ENCODE data around the gene MYO1E.

DNA sequence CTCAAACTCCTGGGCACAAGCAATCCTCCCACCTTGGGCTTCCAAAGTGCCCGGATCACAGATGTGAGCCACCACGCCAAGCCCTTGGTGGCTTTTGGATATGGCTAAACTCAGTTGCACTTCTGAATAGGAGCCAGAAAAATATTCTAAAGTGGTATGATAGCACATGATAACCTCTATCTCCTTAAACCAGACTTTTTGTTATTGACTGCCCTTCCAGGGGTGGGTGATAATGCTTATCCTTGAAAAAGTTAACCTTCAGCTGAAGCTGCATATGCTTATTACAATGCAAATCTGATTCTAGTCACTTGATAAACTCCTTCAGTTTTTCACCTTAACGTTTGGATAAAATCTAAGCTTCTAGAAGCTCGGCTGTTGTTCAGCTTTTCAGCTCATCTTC, 261.4 kb downstream of the MYO1E start:
- TF ChIP-seq, protein P1, sequence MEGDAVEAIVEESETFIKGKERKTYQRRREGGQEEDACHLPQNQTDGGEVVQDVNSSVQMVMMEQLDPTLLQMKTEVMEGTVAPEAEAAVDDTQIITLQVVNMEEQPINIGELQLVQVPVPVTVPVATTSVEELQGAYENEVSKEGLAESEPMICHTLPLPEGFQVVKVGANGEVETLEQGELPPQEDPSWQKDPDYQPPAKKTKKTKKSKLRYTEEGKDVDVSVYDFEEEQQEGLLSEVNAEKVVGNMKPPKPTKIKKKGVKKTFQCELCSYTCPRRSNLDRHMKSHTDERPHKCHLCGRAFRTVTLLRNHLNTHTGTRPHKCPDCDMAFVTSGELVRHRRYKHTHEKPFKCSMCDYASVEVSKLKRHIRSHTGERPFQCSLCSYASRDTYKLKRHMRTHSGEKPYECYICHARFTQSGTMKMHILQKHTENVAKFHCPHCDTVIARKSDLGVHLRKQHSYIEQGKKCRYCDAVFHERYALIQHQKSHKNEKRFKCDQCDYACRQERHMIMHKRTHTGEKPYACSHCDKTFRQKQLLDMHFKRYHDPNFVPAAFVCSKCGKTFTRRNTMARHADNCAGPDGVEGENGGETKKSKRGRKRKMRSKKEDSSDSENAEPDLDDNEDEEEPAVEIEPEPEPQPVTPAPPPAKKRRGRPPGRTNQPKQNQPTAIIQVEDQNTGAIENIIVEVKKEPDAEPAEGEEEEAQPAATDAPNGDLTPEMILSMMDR (IDR thresholded peaks at IDR 0.05) = no peak
- no peak for TF ChIP-seq POLR2A (IDR thresholded peaks at IDR 0.05)
